ENCODE data around the gene RASGRF1. TPM values are rescaled to one million over a fixed set of nuclear protein-coding genes. Genes with fewer than 3 reads are reported as not detected.

RASGRF1 gene
- polyA plus RNA-seq, 1 donor (not counting 4 experiments of a cell fraction or from before 2014, with no cell fraction given), result 0.08 TPM

- H3K4me3 ChIP-seq (ENCODE audit: control insufficient read depth in 2 of 3, extremely low read depth in 1 of 3, insufficient read depth in 2 of 3, low read depth in 1 of 3, low read length in 3 of 3), result no peak overlapping the region
- H3K9ac ChIP-seq (ENCODE audit: control insufficient read depth, extremely low read depth, insufficient read depth, low read length), result no peak overlapping the region
- no peaks in the 10 kb centered on the region for H3K9me1 ChIP-seq (ENCODE audit: control insufficient read depth, extremely low read depth, insufficient read depth, low read length)
- no peaks in the 10 kb centered on the region for H3K36me3 ChIP-seq (ENCODE audit: control insufficient read depth in 2 of 2, extremely low read depth in 1 of 2, insufficient read depth in 2 of 2, low read length in 2 of 2)
- TF ChIP-seq, protein P1, sequence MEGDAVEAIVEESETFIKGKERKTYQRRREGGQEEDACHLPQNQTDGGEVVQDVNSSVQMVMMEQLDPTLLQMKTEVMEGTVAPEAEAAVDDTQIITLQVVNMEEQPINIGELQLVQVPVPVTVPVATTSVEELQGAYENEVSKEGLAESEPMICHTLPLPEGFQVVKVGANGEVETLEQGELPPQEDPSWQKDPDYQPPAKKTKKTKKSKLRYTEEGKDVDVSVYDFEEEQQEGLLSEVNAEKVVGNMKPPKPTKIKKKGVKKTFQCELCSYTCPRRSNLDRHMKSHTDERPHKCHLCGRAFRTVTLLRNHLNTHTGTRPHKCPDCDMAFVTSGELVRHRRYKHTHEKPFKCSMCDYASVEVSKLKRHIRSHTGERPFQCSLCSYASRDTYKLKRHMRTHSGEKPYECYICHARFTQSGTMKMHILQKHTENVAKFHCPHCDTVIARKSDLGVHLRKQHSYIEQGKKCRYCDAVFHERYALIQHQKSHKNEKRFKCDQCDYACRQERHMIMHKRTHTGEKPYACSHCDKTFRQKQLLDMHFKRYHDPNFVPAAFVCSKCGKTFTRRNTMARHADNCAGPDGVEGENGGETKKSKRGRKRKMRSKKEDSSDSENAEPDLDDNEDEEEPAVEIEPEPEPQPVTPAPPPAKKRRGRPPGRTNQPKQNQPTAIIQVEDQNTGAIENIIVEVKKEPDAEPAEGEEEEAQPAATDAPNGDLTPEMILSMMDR (optimal IDR thresholded peaks at IDR 0.05 in 1 of 3, IDR thresholded peaks at IDR 0.05 in 1 of 3, conservative IDR thresholded peaks at IDR 0.05 in 1 of 3; ENCODE audit: extremely low read depth in 1 of 3, insufficient read depth in 2 of 3, low read length in 3 of 3), result no peak
- no peak for TF ChIP-seq EZH2 (IDR thresholded peaks at IDR 0.05; ENCODE audit: low read length)
- H3K9me3 ChIP-seq (ENCODE audit: control insufficient read depth, low read depth, low read length), result no peaks in the 10 kb centered on the region
- FAIRE-seq (no peak), DNase-seq (ENCODE audit: low read depth, low spot score) (no peak)
- peaks cover 3% of the 10 kb centered on the region for H3K27me3 ChIP-seq (ENCODE audit: control insufficient read depth, extremely low read depth, insufficient read depth, low read length)
- H3K79me2 ChIP-seq (ENCODE audit: control insufficient read depth, insufficient read depth, low read length), result no peaks in the 10 kb centered on the region
- no peak overlapping the region for H3K27ac ChIP-seq (ENCODE audit: control insufficient read depth, insufficient read depth, low read length)
- dilution Hi-C loops (cut with MboI; ENCODE audit: extremely low pct_ligation_motif_present, low sequenced_read_pairs), result no loop called here
- no peaks in the 10 kb centered on the region for H4K20me1 ChIP-seq (ENCODE audit: control insufficient read depth, extremely low read depth, insufficient read depth, low read length)
- H3K4me1 ChIP-seq (ENCODE audit: control insufficient read depth, extremely low read depth, insufficient read depth, low read length), result no peaks in the 10 kb centered on the region
- no peak overlapping the region for H3K4me2 ChIP-seq (ENCODE audit: control insufficient read depth, extremely low read depth, insufficient read depth, low read depth, low read length)
- no peak overlapping the region for H2AFZ ChIP-seq (ENCODE audit: control insufficient read depth, low read length)
These were observed 36.2 kb downstream of the RASGRF1 start for GRCh38 chr15:79054350-79054749.

GRCh38 chr15:79053894-79054293 lies 36.7 kb downstream of the RASGRF1 start:
- Histone ChIP-seq H2AFZ (ENCODE audit: control insufficient read depth, low read length) (no peak overlapping the region), H3K36me3 (ENCODE audit: control insufficient read depth in 2 of 2, extremely low read depth in 1 of 2, insufficient read depth in 2 of 2, low read length in 2 of 2) (no peaks in the 10 kb centered on the region), H3K27ac (ENCODE audit: control insufficient read depth, insufficient read depth, low read length) (no peak overlapping the region), H3K4me2 (ENCODE audit: control insufficient read depth, extremely low read depth, insufficient read depth, low read depth, low read length) (no peak overlapping the region), H3K9me1 (ENCODE audit: control insufficient read depth, extremely low read depth, insufficient read depth, low read length) (no peaks in the 10 kb centered on the region), H3K9ac (ENCODE audit: control insufficient read depth, extremely low read depth, insufficient read depth, low read length) (no peak overlapping the region), H3K4me1 (ENCODE audit: control insufficient read depth, extremely low read depth, insufficient read depth, low read length) (no peaks in the 10 kb centered on the region), H3K27me3 (ENCODE audit: control insufficient read depth, extremely low read depth, insufficient read depth, low read length) (peaks cover 3% of the 10 kb centered on the region), H4K20me1 (ENCODE audit: control insufficient read depth, extremely low read depth, insufficient read depth, low read length) (no peaks in the 10 kb centered on the region), H3K4me3 (ENCODE audit: control insufficient read depth in 2 of 3, extremely low read depth in 1 of 3, insufficient read depth in 2 of 3, low read depth in 1 of 3, low read length in 3 of 3) (no peak overlapping the region), H3K9me3 (ENCODE audit: control insufficient read depth, low read depth, low read length) (no peaks in the 10 kb centered on the region), H3K79me2 (ENCODE audit: control insufficient read depth, insufficient read depth, low read length) (no peaks in the 10 kb centered on the region)
- dilution Hi-C loops (cut with MboI; ENCODE audit: extremely low pct_ligation_motif_present, low sequenced_read_pairs), result no loop called here
- no peak for DNase-seq (ENCODE audit: low read depth, low spot score)
- TF ChIP-seq, protein P1 (optimal IDR thresholded peaks at IDR 0.05 in 1 of 3, IDR thresholded peaks at IDR 0.05 in 1 of 3, conservative IDR thresholded peaks at IDR 0.05 in 1 of 3; ENCODE audit: extremely low read depth in 1 of 3, insufficient read depth in 2 of 3, low read length in 3 of 3), result no peak
- no peak for FAIRE-seq
